Prostate gland (tissue), 2 donors: ENCODE data around the gene ADGRL2.

Experiments used
- CTCF ChIP-seq, 4 experiments: fragments of 200-600 bp in 2 of 4; fragments of 450-650 bp in 2 of 4; sonication (generic) in 2 of 4; IDR thresholded peaks; 1 replicate in 3 of 4; 2 replicates in 1 of 4; pipeline ENCODE4 v1.5.1; 2016 to 2019; ENCODE audit warnings: antibody characterized with exemption in 4 of 4, mild to moderate bottlenecking in 2 of 4, moderate library complexity in 2 of 4
- POLR2AphosphoS5 ChIP-seq: sonication (generic); formaldehyde crosslinking; IDR thresholded peaks from one replicate; pipeline ENCODE4 v1.6.1; 2017; ENCODE audit warnings: antibody characterized with exemption

GRCh38 chr1:81874940-81875339, 74.2 kb downstream of the ADGRL2 start:
- no peak for TF ChIP-seq POLR2AphosphoS5
- no peak for TF ChIP-seq CTCF (IDR thresholded peaks at IDR 0.05)
